Measurements from ENCODE around the gene INO80E.

The INO80E gene

DNA sequence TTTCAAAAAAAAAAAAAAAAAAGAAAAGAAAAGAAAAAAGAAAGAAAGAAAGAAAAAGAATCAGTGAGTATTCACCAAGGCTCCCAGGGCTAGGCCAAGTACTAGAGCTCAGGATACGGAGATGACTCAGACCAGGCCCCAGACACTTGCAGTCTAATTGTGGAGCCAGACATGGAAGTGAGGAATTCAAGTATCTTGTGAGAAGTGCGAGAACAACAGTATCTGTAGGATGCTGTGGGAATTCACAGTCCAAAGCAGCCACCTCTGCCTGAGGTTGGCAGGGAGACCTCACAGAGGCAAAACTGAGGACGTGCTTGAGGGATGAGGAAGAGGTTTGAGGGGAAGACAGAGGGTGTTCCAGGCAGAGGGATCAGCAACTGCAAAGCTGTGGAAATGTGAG, 55.5 kb downstream of the INO80E start:
- in situ Hi-C loops (cut with MboI; ENCODE audit: low pct_unique_long_range_greater_than_20kb, low sequenced_read_pairs) = no loop called here
- no peak for DNase-seq

DNA sequence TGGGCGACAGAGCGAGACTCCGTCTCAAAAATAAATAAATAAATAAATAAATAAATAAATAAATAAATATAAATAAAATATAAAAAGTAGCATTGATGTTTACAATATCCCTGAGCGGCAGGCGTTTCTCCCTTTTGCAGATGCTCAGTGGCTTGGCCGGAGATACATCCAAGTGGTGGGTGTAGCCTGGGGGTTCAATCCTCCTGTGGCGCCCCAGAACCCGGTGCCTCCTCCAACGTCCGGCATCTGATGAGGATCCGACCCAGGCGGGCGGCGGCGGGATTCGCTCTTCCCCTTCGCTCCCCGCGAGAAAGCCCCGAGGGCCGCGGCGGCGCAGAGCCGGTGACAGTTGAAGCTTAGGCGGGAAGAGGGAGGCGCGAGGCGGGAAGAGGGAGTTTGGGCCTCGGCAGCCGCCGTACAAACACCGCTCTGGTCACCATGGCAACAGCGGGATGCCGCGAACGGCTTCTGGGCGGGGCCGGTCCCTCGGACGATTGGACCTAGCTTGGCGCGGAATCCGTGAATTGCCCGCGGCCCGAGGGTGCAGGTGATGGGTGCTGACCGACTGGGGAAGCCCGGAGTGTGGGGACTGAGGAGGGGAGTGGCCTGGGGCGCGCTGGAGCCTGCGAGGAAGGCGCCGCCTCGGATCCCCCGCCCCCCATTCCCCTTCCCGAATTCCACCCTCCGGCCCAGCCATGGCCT, 56.8 kb downstream of the INO80E start:
- in situ Hi-C loops (cut with MboI; ENCODE audit: low pct_unique_long_range_greater_than_20kb, low sequenced_read_pairs) = no loop called here
- DNase-seq = peak; percentile 95

DNA sequence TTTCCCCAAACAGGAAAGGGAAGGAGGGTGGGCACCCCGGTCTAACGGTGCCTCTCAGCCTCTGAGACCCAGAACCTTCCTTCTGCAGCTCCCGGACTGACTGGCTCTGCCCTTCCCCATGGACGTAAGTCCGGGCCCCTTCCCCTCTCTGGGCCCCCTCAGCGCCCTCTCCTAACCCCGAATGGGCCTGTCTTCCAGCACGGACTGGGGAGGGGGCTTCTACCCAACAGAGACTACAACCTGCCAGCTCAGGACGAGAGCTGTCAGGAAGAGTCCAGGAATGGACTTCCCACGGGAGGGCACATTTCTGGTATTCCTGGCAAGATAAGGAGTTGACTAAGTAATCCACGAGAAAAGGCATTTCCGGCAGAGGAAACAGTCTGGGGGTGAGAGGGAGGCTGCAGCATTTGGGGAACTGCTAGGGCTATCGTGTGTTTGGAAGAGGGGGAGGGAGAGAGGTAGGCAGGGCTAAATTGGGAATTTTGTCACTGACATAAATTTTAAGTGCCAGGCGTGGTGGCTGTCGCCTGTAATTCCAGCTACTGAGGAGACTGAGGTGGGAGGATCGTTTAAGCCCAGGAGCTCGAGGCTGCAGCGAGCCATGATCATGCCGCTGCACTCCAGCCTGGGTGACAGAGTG, 57.5 kb downstream of the INO80E start:
- in situ Hi-C loops (cut with MboI; ENCODE audit: low pct_unique_long_range_greater_than_20kb, low sequenced_read_pairs) = no loop called here

DNA sequence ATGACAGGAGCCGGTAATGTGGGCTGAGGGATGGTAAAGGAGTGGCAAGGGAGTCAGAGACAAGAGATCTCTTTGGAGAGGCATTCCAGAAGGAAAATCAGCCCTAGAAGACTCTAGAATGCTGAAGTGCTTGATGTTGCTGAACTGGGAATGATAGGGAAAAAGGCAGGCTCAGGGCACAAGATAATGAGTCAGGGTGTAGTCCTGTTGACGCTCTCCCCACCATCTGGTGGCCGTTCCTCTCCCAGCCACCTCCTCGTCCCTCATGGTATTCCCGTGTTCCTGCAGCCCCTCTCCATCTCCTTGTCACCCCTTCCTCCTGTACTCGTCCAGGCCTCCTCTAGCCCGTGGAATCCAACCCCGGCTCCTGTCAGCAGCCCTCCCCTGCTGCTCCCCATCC, 58.4 kb downstream of the INO80E start:
- DNase-seq = no peak
- in situ Hi-C loops (cut with MboI; ENCODE audit: low pct_unique_long_range_greater_than_20kb, low sequenced_read_pairs) = no loop called here

More for the DNA sequence above, 57.5 kb downstream of the INO80E start:
- peak; percentile 68 for DNase-seq

DNA sequence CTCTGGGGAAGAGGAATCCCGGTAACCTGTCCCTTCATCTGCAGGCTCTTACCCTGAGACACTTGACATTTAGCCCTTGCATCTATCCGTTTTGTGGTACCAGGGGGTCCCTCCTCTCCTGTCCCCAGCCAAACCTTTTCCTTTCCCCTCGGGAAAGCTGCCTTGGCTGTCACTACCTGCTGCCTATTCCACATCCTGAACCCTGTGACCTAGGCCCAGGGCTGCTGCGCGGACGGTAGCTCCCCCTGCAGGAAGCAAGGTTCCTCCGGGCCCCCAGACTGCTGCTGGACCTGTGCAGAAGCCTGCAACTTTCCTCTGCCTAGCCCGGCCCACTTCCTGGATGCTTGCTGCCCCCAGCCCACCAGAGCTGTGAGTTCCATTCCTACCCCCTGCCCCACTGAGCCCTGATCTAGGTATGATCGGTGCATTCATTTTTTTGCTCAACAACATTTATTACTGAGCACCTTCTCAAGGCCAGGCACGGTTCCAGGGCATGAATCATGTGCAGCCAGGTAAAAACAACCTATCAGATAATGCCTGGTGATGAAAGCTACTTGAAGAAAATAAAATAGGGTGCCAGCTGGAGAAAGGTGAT, 59.0 kb downstream of the INO80E start:
- peak; percentile 70 for DNase-seq
- in situ Hi-C loops (cut with MboI; ENCODE audit: low pct_unique_long_range_greater_than_20kb, low sequenced_read_pairs) = no loop called here

All from KBM-7 (cell line).